ENCODE data around the gene TAF5L.

The TAF5L gene

GRCh38 chr1:229664133-229664689 is 38.3 kb upstream of the TAF5L start:
- Histone ChIP-seq H2AK5ac (ENCODE audit: low read depth, low read length) (no peak overlapping the region), H2BK5ac (ENCODE audit: low read length) (no peak overlapping the region), H3K27me3 (ENCODE audit: control insufficient read depth in 3 of 3, insufficient read depth in 3 of 3, low read depth in 1 of 3, low read length in 3 of 3) (no peaks in the 10 kb centered on the region), H3K36me3 (replicated peaks in 1 of 2; ENCODE audit: control insufficient read depth in 2 of 2, insufficient read depth in 2 of 2, low read length in 2 of 2) (peaks cover 2 to 38% of the 10 kb centered on the region in 2 donors), H3K4me3 (ENCODE audit: low read length in 2 of 2) (no peak overlapping the region), H4K91ac (ENCODE audit: low read depth, low read length, poor library complexity) (no peak overlapping the region), H3K27ac (replicated peaks; ENCODE audit: low read length) (no peak overlapping the region), H3K9ac (ENCODE audit: low read depth, low read length, poor library complexity) (no peak overlapping the region), H2BK15ac (ENCODE audit: low read length) (no peak overlapping the region), H3K23ac (ENCODE audit: low read depth, low read length, poor library complexity) (no peak overlapping the region), H3K9me3 (replicated peaks in 1 of 2; ENCODE audit: control insufficient read depth in 2 of 2, insufficient read depth in 1 of 2, low read depth in 1 of 2, low read length in 2 of 2) (no peaks in the 10 kb centered on the region), H3K4me1 (ENCODE audit: control insufficient read depth in 2 of 2, insufficient read depth in 1 of 2, low read depth in 1 of 2, low read length in 2 of 2) (no peaks in the 10 kb centered on the region), H3K79me1 (ENCODE audit: low read depth, low read length) (no peaks in the 10 kb centered on the region), H3K4ac (ENCODE audit: low read length) (no peak overlapping the region), H3K18ac (ENCODE audit: low read length) (no peak overlapping the region), H3K4me2 (ENCODE audit: insufficient read depth, low read length, poor library complexity, severe bottlenecking) (no peak overlapping the region), H4K8ac (ENCODE audit: low read depth, low read length) (no peak overlapping the region), H3K14ac (ENCODE audit: low read length) (no peak overlapping the region), H2AFZ (ENCODE audit: low read length) (no peak overlapping the region), H2BK120ac (ENCODE audit: low read depth, low read length) (no peak overlapping the region), H2BK12ac (ENCODE audit: low read length) (no peak overlapping the region)
- DNase-seq (ENCODE audit: low spot score), result no peak
- no CpG with 5 or more reads among the region's 9 CpGs for WGBS, 2 donors (ENCODE audit: extremely low coverage in 2 of 2, insufficient read length in 2 of 2, insufficient replicate concordance in 1 of 2)

GRCh38 chr1:229661897-229662296 is 36.0 kb upstream of the TAF5L start:
- Histone ChIP-seq H3K36me3 (replicated peaks in 1 of 2; ENCODE audit: control insufficient read depth in 2 of 2, insufficient read depth in 2 of 2, low read length in 2 of 2) (peaks cover 4 to 61% of the 10 kb centered on the region in 2 donors), H3K4me2 (ENCODE audit: insufficient read depth, low read length, poor library complexity, severe bottlenecking) (no peak overlapping the region), H3K14ac (ENCODE audit: low read length) (no peak overlapping the region), H3K18ac (ENCODE audit: low read length) (no peak overlapping the region), H3K79me1 (ENCODE audit: low read depth, low read length) (no peaks in the 10 kb centered on the region), H3K23ac (ENCODE audit: low read depth, low read length, poor library complexity) (peak overlapping the region; percentile 43), H2BK15ac (ENCODE audit: low read length) (no peak overlapping the region), H3K4me1 (ENCODE audit: control insufficient read depth in 2 of 2, insufficient read depth in 1 of 2, low read depth in 1 of 2, low read length in 2 of 2) (no peaks in the 10 kb centered on the region), H3K4ac (ENCODE audit: low read length) (no peak overlapping the region), H2BK5ac (ENCODE audit: low read length) (no peak overlapping the region), H3K9ac (ENCODE audit: low read depth, low read length, poor library complexity) (no peak overlapping the region), H3K4me3 (ENCODE audit: low read length in 2 of 2) (no peak overlapping the region), H3K9me3 (replicated peaks in 1 of 2; ENCODE audit: control insufficient read depth in 2 of 2, insufficient read depth in 1 of 2, low read depth in 1 of 2, low read length in 2 of 2) (no peaks in the 10 kb centered on the region), H2BK120ac (ENCODE audit: low read depth, low read length) (no peak overlapping the region), H2AK5ac (ENCODE audit: low read depth, low read length) (no peak overlapping the region), H3K27ac (replicated peaks; ENCODE audit: low read length) (no peak overlapping the region), H4K8ac (ENCODE audit: low read depth, low read length) (no peak overlapping the region), H3K27me3 (ENCODE audit: control insufficient read depth in 3 of 3, insufficient read depth in 3 of 3, low read depth in 1 of 3, low read length in 3 of 3) (no peaks in the 10 kb centered on the region), H2BK12ac (ENCODE audit: low read length) (no peak overlapping the region), H2AFZ (ENCODE audit: low read length) (no peak overlapping the region), H4K91ac (ENCODE audit: low read depth, low read length, poor library complexity) (no peak overlapping the region)
- no peak for DNase-seq (ENCODE audit: low spot score)
- no CpG with 5 or more reads among the region's 8 CpGs for WGBS, 2 donors (ENCODE audit: extremely low coverage in 2 of 2, insufficient read length in 2 of 2, insufficient replicate concordance in 1 of 2)

DNA sequence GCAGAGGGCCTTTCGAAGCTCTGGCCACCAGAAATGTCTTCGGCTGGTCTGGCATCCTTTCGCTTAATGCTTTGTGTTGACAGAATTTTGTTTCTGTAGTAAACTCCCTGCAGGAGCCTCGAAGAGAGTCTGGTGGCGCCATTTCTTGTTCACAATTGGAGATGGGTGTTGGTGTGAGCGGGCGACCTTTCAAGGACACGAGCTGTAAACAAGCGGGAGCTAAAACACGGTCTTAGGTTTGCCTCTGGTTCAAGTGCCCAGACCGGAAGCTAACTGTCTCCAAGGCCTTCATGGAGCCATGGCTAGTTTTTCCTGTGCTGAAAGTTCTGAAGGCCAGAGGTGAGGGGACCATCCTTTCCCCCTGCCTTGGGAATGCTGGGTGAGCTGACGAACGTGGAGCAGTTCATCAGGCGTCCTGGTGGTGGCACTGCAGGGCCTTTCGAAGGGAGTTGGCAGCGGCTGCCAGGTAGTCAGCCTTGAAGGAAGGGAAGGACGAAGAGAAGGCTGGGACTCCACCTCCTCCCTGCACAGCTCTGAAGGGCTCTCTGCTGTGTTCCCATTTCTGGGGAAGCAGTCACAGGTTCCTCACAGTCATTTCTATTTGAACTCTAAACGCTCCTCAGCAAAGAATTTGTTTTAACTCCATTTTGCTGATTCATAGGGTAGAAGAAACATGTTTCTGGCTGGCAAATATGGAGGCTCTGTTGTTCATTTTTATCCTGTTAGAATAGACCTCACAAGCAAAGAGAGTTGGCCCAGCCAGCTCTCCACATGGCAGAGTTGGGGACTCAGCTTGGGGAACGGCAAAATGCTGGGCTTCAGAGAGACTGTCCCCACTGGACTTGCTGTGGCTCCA is 35.3 kb upstream of the TAF5L start:
- Histone ChIP-seq H3K4me1 (ENCODE audit: control insufficient read depth in 2 of 2, insufficient read depth in 1 of 2, low read depth in 1 of 2, low read length in 2 of 2) (no peaks in the 10 kb centered on the region), H3K23ac (ENCODE audit: low read depth, low read length, poor library complexity) (no peak overlapping the region), H3K27ac (replicated peaks; ENCODE audit: low read length) (no peak overlapping the region), H3K4me3 (ENCODE audit: low read length in 2 of 2) (no peak overlapping the region), H2AFZ (ENCODE audit: low read length) (no peak overlapping the region), H3K9ac (ENCODE audit: low read depth, low read length, poor library complexity) (no peak overlapping the region), H3K79me1 (ENCODE audit: low read depth, low read length) (no peaks in the 10 kb centered on the region), H3K4me2 (ENCODE audit: insufficient read depth, low read length, poor library complexity, severe bottlenecking) (no peak overlapping the region), H3K4ac (ENCODE audit: low read length) (no peak overlapping the region), H3K18ac (ENCODE audit: low read length) (no peak overlapping the region), H2AK5ac (ENCODE audit: low read depth, low read length) (no peak overlapping the region), H2BK120ac (ENCODE audit: low read depth, low read length) (no peak overlapping the region), H2BK5ac (ENCODE audit: low read length) (no peak overlapping the region), H3K14ac (ENCODE audit: low read length) (no peak overlapping the region), H3K36me3 (replicated peaks in 1 of 2; ENCODE audit: control insufficient read depth in 2 of 2, insufficient read depth in 2 of 2, low read length in 2 of 2) (peaks cover 4 to 68% of the 10 kb centered on the region in 2 donors), H3K9me3 (replicated peaks in 1 of 2; ENCODE audit: control insufficient read depth in 2 of 2, insufficient read depth in 1 of 2, low read depth in 1 of 2, low read length in 2 of 2) (no peaks in the 10 kb centered on the region), H3K27me3 (ENCODE audit: control insufficient read depth in 3 of 3, insufficient read depth in 3 of 3, low read depth in 1 of 3, low read length in 3 of 3) (no peaks in the 10 kb centered on the region), H2BK15ac (ENCODE audit: low read length) (no peak overlapping the region), H4K8ac (ENCODE audit: low read depth, low read length) (no peak overlapping the region), H2BK12ac (ENCODE audit: low read length) (no peak overlapping the region), H4K91ac (ENCODE audit: low read depth, low read length, poor library complexity) (no peak overlapping the region)
- WGBS, 2 donors (ENCODE audit: extremely low coverage in 2 of 2, insufficient read length in 2 of 2, insufficient replicate concordance in 1 of 2), result no CpG with 5 or more reads among the region's 19 CpGs
- DNase-seq (ENCODE audit: low spot score), result peak; percentile 68

DNA sequence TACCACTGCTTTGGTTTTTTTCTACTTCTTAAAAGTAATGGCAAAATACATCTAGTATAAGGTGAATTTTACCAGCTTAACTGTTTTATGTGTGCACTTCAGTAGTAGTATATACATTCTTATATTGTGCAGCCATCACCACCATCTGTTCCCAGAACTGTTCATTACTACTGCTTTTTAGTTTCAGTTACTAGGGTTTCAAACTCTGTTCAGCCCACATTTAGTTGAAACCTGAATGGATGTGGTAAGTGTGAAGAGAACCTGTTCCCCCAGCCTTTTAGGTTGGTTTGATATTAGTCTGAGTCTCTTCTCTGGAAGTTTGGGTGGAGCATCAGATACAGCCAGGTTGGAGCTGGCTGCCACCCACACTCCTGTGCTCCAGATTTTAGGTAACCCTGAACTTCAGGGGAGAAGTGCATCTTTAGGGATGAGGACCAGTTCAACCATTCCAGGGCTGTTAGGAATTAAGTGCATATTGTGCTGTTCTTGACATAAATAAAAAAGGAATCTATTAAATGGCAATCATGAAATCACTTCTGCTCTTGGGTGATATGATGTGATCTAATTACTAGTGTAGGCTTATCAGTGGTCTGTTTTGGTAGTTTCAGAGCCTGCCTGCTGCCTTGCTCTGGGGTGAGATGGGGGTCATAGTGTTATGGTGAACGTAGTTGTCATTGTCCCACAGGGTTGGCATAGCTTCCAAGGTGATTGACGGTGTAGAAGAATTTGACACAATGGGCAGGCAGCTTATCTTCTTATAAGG is 32.3 kb upstream of the TAF5L start:
- no CpG with 5 or more reads among the region's 2 CpGs for WGBS, 2 donors (ENCODE audit: extremely low coverage in 2 of 2, insufficient read length in 2 of 2, insufficient replicate concordance in 1 of 2)
- Histone ChIP-seq H3K14ac (ENCODE audit: low read length) (no peak overlapping the region), H3K4ac (ENCODE audit: low read length) (no peak overlapping the region), H3K9ac (ENCODE audit: low read depth, low read length, poor library complexity) (no peak overlapping the region), H3K9me3 (replicated peaks in 1 of 2; ENCODE audit: control insufficient read depth in 2 of 2, insufficient read depth in 1 of 2, low read depth in 1 of 2, low read length in 2 of 2) (no peaks in the 10 kb centered on the region), H3K27ac (replicated peaks; ENCODE audit: low read length) (no peak overlapping the region), H2AK5ac (ENCODE audit: low read depth, low read length) (no peak overlapping the region), H3K4me3 (ENCODE audit: low read length in 2 of 2) (no peak overlapping the region), H2BK15ac (ENCODE audit: low read length) (no peak overlapping the region), H3K79me1 (ENCODE audit: low read depth, low read length) (no peaks in the 10 kb centered on the region), H2BK5ac (ENCODE audit: low read length) (no peak overlapping the region), H3K36me3 (replicated peaks in 1 of 2; ENCODE audit: control insufficient read depth in 2 of 2, insufficient read depth in 2 of 2, low read length in 2 of 2) (peaks cover 10 to 96% of the 10 kb centered on the region in 2 donors), H3K27me3 (ENCODE audit: control insufficient read depth in 3 of 3, insufficient read depth in 3 of 3, low read depth in 1 of 3, low read length in 3 of 3) (no peaks in the 10 kb centered on the region), H3K4me1 (ENCODE audit: control insufficient read depth in 2 of 2, insufficient read depth in 1 of 2, low read depth in 1 of 2, low read length in 2 of 2) (no peaks in the 10 kb centered on the region), H2BK120ac (ENCODE audit: low read depth, low read length) (no peak overlapping the region), H3K23ac (ENCODE audit: low read depth, low read length, poor library complexity) (no peak overlapping the region), H2AFZ (ENCODE audit: low read length) (no peak overlapping the region), H3K18ac (ENCODE audit: low read length) (no peak overlapping the region), H4K8ac (ENCODE audit: low read depth, low read length) (no peak overlapping the region), H3K4me2 (ENCODE audit: insufficient read depth, low read length, poor library complexity, severe bottlenecking) (no peak overlapping the region), H4K91ac (ENCODE audit: low read depth, low read length, poor library complexity) (no peak overlapping the region), H2BK12ac (ENCODE audit: low read length) (no peak overlapping the region)
- DNase-seq (ENCODE audit: low spot score), result no peak

Measured in neuronal stem cell (in vitro differentiated cells).